ENCODE results near the gene REEP3. TPM values are rescaled to one million over a fixed set of nuclear protein-coding genes. Genes with fewer than 3 reads are reported as not detected.

The REEP3 gene
- total RNA-seq, 4 donors from 2014 or later: 45.9 to 67.4 (median 63.3) TPM

GRCh38 chr10:63576501-63576900, 55.3 kb downstream of the REEP3 start:
- no peaks in the 10 kb centered on the region for H3K27me3 ChIP-seq
- H3K4me3 ChIP-seq: no peak overlapping the region
- peaks cover 4 to 61% (median 27%) of the 10 kb centered on the region in 4 donors for H3K4me1 ChIP-seq
- WGBS, 2 donors: 82 to 88% methylated on average over 1 of the region's 1 CpG
- no peaks in the 10 kb centered on the region for H3K9me3 ChIP-seq
- TF ChIP-seq POLR2A (IDR thresholded peaks at IDR 0.05) (no peak), CTCF (IDR thresholded peaks at IDR 0.05) (no peak), EP300 (IDR thresholded peaks at IDR 0.05) (no peak)
- H3K36me3 ChIP-seq: peaks cover 0 to 12% (median 0%) of the 10 kb centered on the region in 3 donors
- DNase-seq (ENCODE audit: low spot score in 2 of 2): no peak
- H3K27ac ChIP-seq: peak overlapping the region in 2 of 4 donors; percentile 0 to 38

- Histone ChIP-seq H3K4me3 (no peak overlapping the region), H3K36me3 (peaks cover 0 to 12% (median 0%) of the 10 kb centered on the region in 3 donors), H3K4me1 (peaks cover 0 to 55% (median 20%) of the 10 kb centered on the region in 4 donors), H3K9me3 (no peaks in the 10 kb centered on the region), H3K27ac (no peak overlapping the region), H3K27me3 (no peaks in the 10 kb centered on the region)
- TF ChIP-seq POLR2A (IDR thresholded peaks at IDR 0.05): no peak
- no peak for TF ChIP-seq EP300 (IDR thresholded peaks at IDR 0.05)
- no peak for TF ChIP-seq CTCF (IDR thresholded peaks at IDR 0.05)
- 90 to 94% methylated on average over 7 of the region's 7 CpGs for WGBS, 2 donors
- no peak for DNase-seq (ENCODE audit: low spot score in 2 of 2)
Measured at GRCh38 chr10:63578501-63578900, 57.3 kb downstream of the REEP3 start.

GRCh38 chr10:63579371-63580014, 58.3 kb downstream of the REEP3 start:
- Histone ChIP-seq H3K27me3 (no peaks in the 10 kb centered on the region), H3K27ac (peak overlapping the region in 2 of 4 donors; percentile 17 to 57), H3K9me3 (no peaks in the 10 kb centered on the region), H3K4me1 (peaks cover 0 to 55% (median 11%) of the 10 kb centered on the region in 4 donors), H3K4me3 (no peak overlapping the region), H3K36me3 (peaks cover 0 to 12% (median 0%) of the 10 kb centered on the region in 3 donors)
- TF ChIP-seq CTCF (IDR thresholded peaks at IDR 0.05): no peak
- DNase-seq (ENCODE audit: low spot score in 2 of 2): no peak

GRCh38 chr10:63582690-63583089, 61.5 kb downstream of the REEP3 start:
- Histone ChIP-seq H3K9me3 (no peaks in the 10 kb centered on the region), H3K4me1 (peaks cover 0 to 52% (median 7%) of the 10 kb centered on the region in 4 donors), H3K4me3 (no peak overlapping the region), H3K27ac (no peak overlapping the region), H3K36me3 (peaks cover 0 to under 1% (median 0%) of the 10 kb centered on the region in 3 donors), H3K27me3 (no peaks in the 10 kb centered on the region)
- DNase-seq (ENCODE audit: low spot score in 2 of 2): no peak
- WGBS, 2 donors: 92 to 93% methylated on average over 8 of the region's 8 CpGs
- TF ChIP-seq EP300 (IDR thresholded peaks at IDR 0.05): no peak
- TF ChIP-seq CTCF (IDR thresholded peaks at IDR 0.05): no peak
- TF ChIP-seq POLR2A (IDR thresholded peaks at IDR 0.05): no peak

GRCh38 chr10:63583397-63583796, 62.2 kb downstream of the REEP3 start:
- no peak for DNase-seq (ENCODE audit: low spot score in 2 of 2)
- TF ChIP-seq CTCF (IDR thresholded peaks at IDR 0.05) (no peak), POLR2A (IDR thresholded peaks at IDR 0.05) (no peak), EP300 (IDR thresholded peaks at IDR 0.05) (no peak)
- Histone ChIP-seq H3K9me3 (no peaks in the 10 kb centered on the region), H3K27ac (peak overlapping the region in 2 of 4 donors; percentile 39 to 55), H3K36me3 (no peaks in the 10 kb centered on the region), H3K27me3 (no peaks in the 10 kb centered on the region), H3K4me3 (no peak overlapping the region), H3K4me1 (peaks cover 0 to 52% (median 7%) of the 10 kb centered on the region in 4 donors)
- WGBS, 2 donors: 60 to 80% methylated on average over 3 of the region's 3 CpGs
